Neural progenitor cell (in vitro differentiated cells): ENCODE results near the gene PTPRK. TPM values are rescaled to one million over a fixed set of nuclear protein-coding genes. Genes with fewer than 3 reads are reported as not detected.

Experiments
- DNase-seq: peaks from one replicate; pipeline ENCODE4 v3.0.0-alpha.2; 2016; ENCODE audit warnings: low spot score
- H2AFZ ChIP-seq: fragments of 200-600 bp; sonication (generic); replicated peaks from 2 replicates; pipeline ENCODE4 v1.6.1; 2016; ENCODE audit warnings: antibody characterized with exemption
- H3F3A ChIP-seq: fragments of 200-600 bp; sonication (generic); 2 replicates; pipeline ENCODE4 v1.6.1; 2016; ENCODE audit warnings: antibody characterized with exemption, low read depth
- H3K27ac ChIP-seq: fragments of 200-600 bp; sonication (generic); 2 replicates; pipeline ENCODE4 v1.5.1; 2016; ENCODE audit warnings: mild to moderate bottlenecking
- H3K27me3 ChIP-seq: fragments of 200-600 bp; sonication (generic); 2 replicates; pipeline ENCODE4 v1.6.1; 2016; ENCODE audit warnings: mild to moderate bottlenecking, moderate library complexity
- H3K36me3 ChIP-seq: fragments of 200-600 bp; sonication (generic); 2 replicates; pipeline ENCODE4 v1.5.1; 2016
- H3K4me1 ChIP-seq: fragments of 200-600 bp; sonication (generic); 2 replicates; pipeline ENCODE4 v1.6.1; 2016; ENCODE audit warnings: mixed run types
- H3K4me2 ChIP-seq: fragments of 200-600 bp; sonication (generic); 2 replicates; pipeline ENCODE4 v1.6.1; 2016
- H3K4me3 ChIP-seq: fragments of 200-600 bp; sonication (generic); 2 replicates; pipeline ENCODE4 v1.5.1; 2016
- H3K79me2 ChIP-seq: fragments of 200-600 bp; sonication (generic); 2 replicates; pipeline ENCODE4 v1.6.1; 2016; ENCODE audit warnings: low read depth
- H3K9ac ChIP-seq: fragments of 200-600 bp; sonication (generic); 2 replicates; pipeline ENCODE4 v1.6.1; 2016
- H3K9me3 ChIP-seq: fragments of 200-600 bp; sonication (generic); 2 replicates; pipeline ENCODE4 v1.5.1; 2016; ENCODE audit warnings: low read depth
- H4K20me1 ChIP-seq: fragments of 200-600 bp; sonication (generic); 2 replicates; pipeline ENCODE4 v1.6.1; 2016; ENCODE audit warnings: low read depth
- H3K27ac Mint-ChIP-seq: 3 replicates; pipeline ENCODE4 v1.8.0; 2021; ENCODE audit warnings: mixed read lengths
- H3K27me3 Mint-ChIP-seq: 2 replicates; pipeline ENCODE4 v1.8.0; 2022; ENCODE audit warnings: low read depth, mild to moderate bottlenecking, inconsistent platforms, moderate library complexity, mixed read lengths; ENCODE audit not compliant: insufficient read depth
- H3K36me3 Mint-ChIP-seq: 3 replicates; pipeline ENCODE4 v1.8.0; 2021; ENCODE audit warnings: mixed read lengths
- H3K4me1 Mint-ChIP-seq: 3 replicates; pipeline ENCODE4 v1.8.0; 2021; ENCODE audit warnings: mixed read lengths
- H3K4me3 Mint-ChIP-seq: 3 replicates; pipeline ENCODE4 v1.8.0; 2021; ENCODE audit warnings: mild to moderate bottlenecking, moderate library complexity, mixed read lengths
- H3K9me3 Mint-ChIP-seq: 3 replicates; pipeline ENCODE4 v1.8.0; 2020; ENCODE audit warnings: mixed read lengths
- CTCF ChIP-seq: fragments of 200-600 bp; sonication (generic); IDR thresholded peaks from 2 replicates; pipeline ENCODE4 v1.5.1; 2017; ENCODE audit warnings: antibody characterized with exemption, mild to moderate bottlenecking
- EZH2 ChIP-seq: fragments of 200-600 bp; sonication (generic); IDR thresholded peaks from 2 replicates; pipeline ENCODE4 v1.6.1; 2017; ENCODE audit warnings: antibody characterized with exemption, mild to moderate bottlenecking, moderate library complexity
- EZH2phosphoT487 ChIP-seq: fragments of 200-600 bp; sonication (generic); IDR thresholded peaks from 2 replicates; pipeline ENCODE4 v1.6.1; 2017; ENCODE audit warnings: antibody characterized with exemption
- total RNA-seq: library from RNA; depleted of rRNA; stranded (reverse); fragments of >200 nt; gene quantifications from 2 replicates; pipeline ENCODE4 v1.2.3, GENCODE V29; 2015; ENCODE audit warnings: low replicate concordance

Gene PTPRK
- total RNA-seq, 1 donor from 2014 or later, result 35.0 TPM

- Histone ChIP-seq H3K9me3 (no peaks in the 10 kb centered on the region), H3K4me1 (peaks cover 5% of the 10 kb centered on the region), H3K79me2 (peaks cover 55% of the 10 kb centered on the region), H3K4me3 (no peak overlapping the region), H3K27ac (no peak overlapping the region), H4K20me1 (no peaks in the 10 kb centered on the region), H3F3A (no peaks in the 10 kb centered on the region), H3K36me3 (no peaks in the 10 kb centered on the region), H3K9ac (peak overlapping the region; percentile 28), H3K27me3 (no peaks in the 10 kb centered on the region), H2AFZ (no peak overlapping the region), H3K4me2 (no peak overlapping the region)
- DNase-seq, result no peak
- H3K4me1 Mint-ChIP-seq, result no peaks in the 10 kb centered on the region
- no peaks in the 10 kb centered on the region for H3K9me3 Mint-ChIP-seq
- no peak for TF ChIP-seq EZH2phosphoT487
- TF ChIP-seq EZH2, result no peak
- no peak for TF ChIP-seq CTCF
- H3K36me3 Mint-ChIP-seq, result no peaks in the 10 kb centered on the region
- H3K27me3 Mint-ChIP-seq, result no peaks in the 10 kb centered on the region
- no peak overlapping the region for H3K4me3 Mint-ChIP-seq
- no peak overlapping the region for H3K27ac Mint-ChIP-seq
These were observed 45.5 kb downstream of the PTPRK start for GRCh38 chr6:128474933-128475332.

GRCh38 chr6:128474481-128474880, 45.9 kb downstream of the PTPRK start:
- Mint-ChIP-seq H3K36me3 (no peaks in the 10 kb centered on the region), H3K4me1 (no peaks in the 10 kb centered on the region), H3K27me3 (no peaks in the 10 kb centered on the region), H3K9me3 (no peaks in the 10 kb centered on the region), H3K27ac (no peak overlapping the region), H3K4me3 (no peak overlapping the region)
- Histone ChIP-seq H3K36me3 (no peaks in the 10 kb centered on the region), H3K79me2 (peaks cover 51% of the 10 kb centered on the region), H3K4me3 (no peak overlapping the region), H2AFZ (no peak overlapping the region), H3K27me3 (no peaks in the 10 kb centered on the region), H3K9me3 (no peaks in the 10 kb centered on the region), H3K4me2 (no peak overlapping the region), H3K4me1 (peaks cover 5% of the 10 kb centered on the region), H4K20me1 (no peaks in the 10 kb centered on the region), H3F3A (no peaks in the 10 kb centered on the region), H3K27ac (no peak overlapping the region), H3K9ac (peak overlapping the region; percentile 28)
- TF ChIP-seq CTCF (no peak), EZH2phosphoT487 (no peak), EZH2 (no peak)
- no peak for DNase-seq

DNA sequence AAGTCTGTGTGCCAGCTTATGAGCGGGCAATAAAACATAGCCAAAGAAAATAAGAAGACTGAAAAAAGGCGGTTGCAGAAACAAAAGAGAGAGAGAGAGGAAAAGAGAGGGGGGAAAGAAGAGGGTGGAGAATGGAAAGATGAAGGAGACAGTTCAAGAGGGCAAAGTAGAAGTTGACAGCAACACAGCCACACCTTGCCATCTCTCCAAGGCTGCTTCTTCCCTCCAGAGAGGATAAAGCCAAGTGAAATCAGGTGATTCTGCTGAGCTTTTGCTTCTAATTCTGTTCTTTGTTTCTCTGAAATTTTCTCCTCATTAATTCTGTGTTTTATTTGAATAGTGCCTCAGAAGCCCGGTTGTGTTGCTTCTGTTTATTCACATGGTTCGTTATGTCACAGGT, 48.5 kb downstream of the PTPRK start:
- Histone ChIP-seq H3K79me2 (peaks cover 33% of the 10 kb centered on the region), H3F3A (no peaks in the 10 kb centered on the region), H2AFZ (no peak overlapping the region), H3K9me3 (no peaks in the 10 kb centered on the region), H3K4me3 (no peak overlapping the region), H4K20me1 (no peaks in the 10 kb centered on the region), H3K9ac (no peak overlapping the region), H3K27me3 (no peaks in the 10 kb centered on the region), H3K27ac (no peak overlapping the region), H3K4me2 (no peak overlapping the region), H3K36me3 (no peaks in the 10 kb centered on the region), H3K4me1 (no peaks in the 10 kb centered on the region)
- Mint-ChIP-seq H3K27me3 (no peaks in the 10 kb centered on the region), H3K4me1 (no peaks in the 10 kb centered on the region), H3K36me3 (no peaks in the 10 kb centered on the region), H3K4me3 (no peak overlapping the region), H3K9me3 (no peaks in the 10 kb centered on the region), H3K27ac (no peak overlapping the region)
- DNase-seq, result no peak
- TF ChIP-seq CTCF (no peak), EZH2phosphoT487 (no peak), EZH2 (no peak)
